SU-DHL-6 (cell line): ENCODE data around the gene GRIK3.

Source experiments
- EZH2phosphoT487 ChIP-seq: fragments of 200-600 bp; sonication (generic), shearing (Covaris generic); conservative IDR thresholded peaks from 2 replicates; pipeline ENCODE4 v1.6.1; 2018; ENCODE audit warnings: mild to moderate bottlenecking, antibody characterized with exemption, low read length, moderate library complexity, mixed read lengths
- TF ChIP-seq, protein P1 (sequence below): fragments of 200-600 bp; sonication (generic); IDR thresholded peaks from one replicate; pipeline ENCODE4 v1.5.1; 2017; ENCODE audit warnings: antibody characterized with exemption, mild to moderate bottlenecking, low read length, moderate library complexity; ENCODE audit not compliant: insufficient read depth, poor library complexity, severe bottlenecking

DNA sequence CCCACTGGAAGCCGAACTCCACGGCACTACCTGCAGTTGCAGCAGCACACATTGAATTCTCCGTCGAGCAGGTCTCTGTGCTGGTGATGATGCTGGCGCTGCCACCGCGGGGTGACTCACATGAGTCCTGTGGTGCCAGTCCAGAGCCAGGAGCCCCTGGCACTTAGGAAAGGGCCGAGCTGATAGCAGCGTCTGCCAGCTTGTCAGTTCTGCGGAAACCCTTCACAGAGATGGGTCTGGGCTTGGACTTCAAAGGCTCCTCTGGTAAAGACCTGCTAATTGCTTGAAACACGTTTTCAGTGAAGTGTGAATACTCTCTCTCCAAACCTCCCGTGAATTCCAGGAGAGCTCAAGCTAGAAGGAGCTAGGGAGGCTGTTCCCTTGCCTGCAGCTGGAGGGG lies 92.2 kb downstream of the GRIK3 start:
- TF ChIP-seq, protein P1, sequence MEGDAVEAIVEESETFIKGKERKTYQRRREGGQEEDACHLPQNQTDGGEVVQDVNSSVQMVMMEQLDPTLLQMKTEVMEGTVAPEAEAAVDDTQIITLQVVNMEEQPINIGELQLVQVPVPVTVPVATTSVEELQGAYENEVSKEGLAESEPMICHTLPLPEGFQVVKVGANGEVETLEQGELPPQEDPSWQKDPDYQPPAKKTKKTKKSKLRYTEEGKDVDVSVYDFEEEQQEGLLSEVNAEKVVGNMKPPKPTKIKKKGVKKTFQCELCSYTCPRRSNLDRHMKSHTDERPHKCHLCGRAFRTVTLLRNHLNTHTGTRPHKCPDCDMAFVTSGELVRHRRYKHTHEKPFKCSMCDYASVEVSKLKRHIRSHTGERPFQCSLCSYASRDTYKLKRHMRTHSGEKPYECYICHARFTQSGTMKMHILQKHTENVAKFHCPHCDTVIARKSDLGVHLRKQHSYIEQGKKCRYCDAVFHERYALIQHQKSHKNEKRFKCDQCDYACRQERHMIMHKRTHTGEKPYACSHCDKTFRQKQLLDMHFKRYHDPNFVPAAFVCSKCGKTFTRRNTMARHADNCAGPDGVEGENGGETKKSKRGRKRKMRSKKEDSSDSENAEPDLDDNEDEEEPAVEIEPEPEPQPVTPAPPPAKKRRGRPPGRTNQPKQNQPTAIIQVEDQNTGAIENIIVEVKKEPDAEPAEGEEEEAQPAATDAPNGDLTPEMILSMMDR = no peak
- no peak for TF ChIP-seq EZH2phosphoT487
